Right lung (tissue), 5 donors: ENCODE data around the gene AMBP. TPM values are rescaled to one million over a fixed set of nuclear protein-coding genes. Genes with fewer than 3 reads are reported as not detected.

Experiments used
- DNase-seq, 2 donors: peaks; one replicate each; pipeline ENCODE4 v3.0.0-alpha.2; 2013
- polyA plus RNA-seq, 5 donors: library from polyadenylated mRNA; unstranded; fragments of 120-200 nt; gene quantifications; one replicate each; pipeline versions ENCODE4 v1.2.1 to v1.2.3, GENCODE V29; 2013; ENCODE audit warnings: inconsistent platforms in 1 of 5, low replicate concordance in 1 of 5; ENCODE audit not compliant: insufficient read length in 5 of 5, insufficient read depth in 1 of 5

The AMBP gene
- polyA plus RNA-seq, 5 donors = 1.8 to 19.0 (median 2.4) TPM

GRCh38 chr9:114012126-114012525 is 66.0 kb downstream of the AMBP start:
- DNase-seq = no peak

GRCh38 chr9:114011313-114011712 is 66.8 kb downstream of the AMBP start:
- no peak for DNase-seq

Other genes with a start within 250 kb of the AMBP start
- gene ZNF618, start 202.0 kb downstream of the AMBP start, polyA plus RNA-seq = 10 to 100 TPM; 29.0 to 34.5 (median 29.7) TPM
- 10 to 100 TPM; 30.2 to 51.1 (median 43.5) TPM for gene KIF12, start 21.0 kb upstream of the AMBP start, polyA plus RNA-seq
- gene COL27A1, start 77.2 kb upstream of the AMBP start, polyA plus RNA-seq = 100 to 1,000 TPM; 117 to 182 (median 145) TPM
- gene ORM1, start 244.8 kb upstream of the AMBP start, polyA plus RNA-seq = 1 to 10 TPM; 1.9 to 6.7 (median 4.3) TPM